CD4-positive, alpha-beta T cell treated with Interleukin-21 for 1 hour (primary cell): ENCODE data around the gene DGKI.

Experiments used
- DNase-seq: peaks from one replicate; pipeline ENCODE4 v3.0.0-alpha.2; 2020

Gene DGKI

GRCh38 chr7:137846827-137847567 is at the start of gene DGKI:
DGKI (minus strand) TSS chr7:137846974.
- DNase-seq, result no peak

- DNase-seq, result no peak
Measured at GRCh38 chr7:137895301-137896221, 48.8 kb upstream of the DGKI start.

GRCh38 chr7:137893143-137893742 is 46.5 kb upstream of the DGKI start:
- no peak for DNase-seq

- DNase-seq, result no peak
Measured at GRCh38 chr7:137891016-137891655, 44.4 kb upstream of the DGKI start.

GRCh38 chr7:137890449-137890921 is 43.7 kb upstream of the DGKI start:
- no peak for DNase-seq

GRCh38 chr7:137888241-137888640 is 41.5 kb upstream of the DGKI start:
- DNase-seq, result no peak

- no peak for DNase-seq
Measured at GRCh38 chr7:137886746-137887145, 40.0 kb upstream of the DGKI start.

- DNase-seq, result no peak
Measured at GRCh38 chr7:137886281-137886680, 39.5 kb upstream of the DGKI start.

GRCh38 chr7:137885678-137886077 is 38.9 kb upstream of the DGKI start:
- DNase-seq, result no peak

GRCh38 chr7:137882806-137883205 is 36.0 kb upstream of the DGKI start:
- no peak for DNase-seq

- no peak for DNase-seq
Measured at GRCh38 chr7:137882261-137882668, 35.5 kb upstream of the DGKI start.

- DNase-seq, result no peak
Measured at GRCh38 chr7:137881607-137882260, 35.0 kb upstream of the DGKI start.

GRCh38 chr7:137880432-137880831 is 33.7 kb upstream of the DGKI start:
- DNase-seq, result no peak

GRCh38 chr7:137879357-137880158 is 32.8 kb upstream of the DGKI start:
- no peak for DNase-seq

- DNase-seq, result no peak
Measured at GRCh38 chr7:137878333-137878961, 31.7 kb upstream of the DGKI start.

GRCh38 chr7:137877027-137877675 is 30.4 kb upstream of the DGKI start:
- no peak for DNase-seq

GRCh38 chr7:137875746-137876145 is 29.0 kb upstream of the DGKI start:
- DNase-seq, result no peak

- no peak for DNase-seq
Measured at GRCh38 chr7:137873979-137874777, 27.4 kb upstream of the DGKI start.

GRCh38 chr7:137873524-137873923 is 26.8 kb upstream of the DGKI start:
- DNase-seq, result no peak
